NT2/D1 (cell line): Measurements from ENCODE around the gene F2RL1.

Source experiments
- SUZ12 ChIP-seq: IDR thresholded peaks from 2 replicates; pipeline ENCODE4 v1.6.1; 2011; ENCODE audit not compliant: insufficient read length, insufficient read depth; ENCODE audit errors: extremely low read depth
- YY1 ChIP-seq: IDR thresholded peaks from 2 replicates; pipeline ENCODE4 v1.6.1; 2011; ENCODE audit not compliant: insufficient read length, insufficient read depth
- ZNF274 ChIP-seq: IDR thresholded peaks from 2 replicates; pipeline ENCODE4 v1.6.1; 2011; ENCODE audit warnings: mild to moderate bottlenecking, low read depth, low read length

DNA sequence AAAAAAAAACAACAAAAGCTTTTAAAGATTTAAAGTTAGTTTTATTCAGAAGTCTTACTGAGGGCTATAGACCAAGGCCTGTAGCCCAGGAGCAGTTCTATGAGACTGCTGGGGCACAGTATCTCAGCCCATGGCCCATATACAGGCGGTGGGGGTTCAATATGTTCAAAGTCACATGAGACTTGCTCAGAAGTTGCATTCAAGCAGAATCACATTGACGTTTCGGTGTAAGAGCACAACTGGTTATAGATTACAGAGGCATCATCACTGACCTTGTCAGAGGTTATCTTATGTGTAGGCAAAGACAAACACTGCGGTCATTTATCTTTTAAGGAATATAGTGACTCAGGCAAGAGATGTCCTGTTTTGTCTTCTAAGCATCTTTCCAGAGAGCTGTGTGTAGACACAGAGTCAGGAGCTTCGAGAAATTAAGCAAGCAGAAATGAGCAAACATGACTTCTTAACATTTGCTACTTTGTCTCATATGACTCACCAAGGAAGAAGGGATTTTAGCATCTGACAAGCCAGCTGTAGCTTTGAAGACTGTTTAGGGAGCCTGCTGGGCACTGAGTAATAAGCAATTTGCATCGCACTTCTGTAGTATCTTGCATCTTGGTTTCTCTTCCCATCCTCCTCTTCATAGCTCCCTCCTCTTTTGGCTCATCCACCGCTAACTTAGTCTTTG lies 12.9 kb upstream of the F2RL1 start:
- TF ChIP-seq YY1 (no peak), ZNF274 (no peak), SUZ12 (no peak)
